ENCODE measurements around the gene EEF1G.

EEF1G gene

DNA sequence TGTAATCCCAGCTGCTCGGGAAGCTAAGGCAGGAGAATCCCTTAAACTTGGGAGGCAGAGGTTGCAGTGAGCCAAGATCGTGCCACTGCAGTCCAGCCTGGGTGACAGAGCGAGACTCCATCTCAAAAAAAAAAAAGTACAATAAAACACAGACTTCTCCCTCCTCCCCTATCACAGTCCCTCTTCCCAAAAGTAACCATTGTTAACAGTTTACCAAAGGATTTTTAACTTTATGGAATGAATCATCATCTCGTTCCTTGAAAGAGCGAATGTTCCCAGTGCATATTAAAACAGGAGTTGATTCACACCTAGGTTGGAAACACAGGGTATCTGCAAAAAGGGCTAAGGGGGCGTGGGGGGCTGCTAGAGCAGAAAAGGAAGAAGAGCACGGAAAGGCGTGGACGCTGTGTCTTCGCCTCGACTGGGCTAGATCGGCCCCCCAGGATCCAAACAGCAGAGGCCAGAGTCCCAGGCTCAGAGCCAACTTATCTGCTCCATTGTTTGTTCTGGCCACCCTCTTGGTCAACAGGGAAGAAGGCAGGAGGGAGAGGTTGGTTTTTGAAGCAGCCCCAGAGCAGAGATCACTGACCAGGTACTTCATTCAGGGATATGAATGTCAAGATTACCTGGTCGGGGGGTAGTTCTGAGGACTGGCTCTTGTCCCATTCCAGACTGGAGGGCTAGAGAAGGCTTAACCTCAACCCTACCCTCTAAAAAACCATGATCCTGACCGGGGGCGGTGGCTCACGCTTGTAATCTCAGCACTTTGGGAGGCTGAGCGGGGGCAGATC is 25.0 kb downstream of the EEF1G start:
- Mint-ChIP-seq H3K4me1 (peaks cover 56% of the 10 kb centered on the region), H3K27me3 (no peaks in the 10 kb centered on the region), H3K27ac (peak overlapping the region; percentile 100), H3K4me3 (no peak overlapping the region), H3K36me3 (peaks cover 5% of the 10 kb centered on the region), H3K9me3 (no peaks in the 10 kb centered on the region)
- ATAC-seq (ENCODE audit: low read depth) (no peak), DNase-seq (ENCODE audit: low spot score in 2 of 2) (no peak)

DNA sequence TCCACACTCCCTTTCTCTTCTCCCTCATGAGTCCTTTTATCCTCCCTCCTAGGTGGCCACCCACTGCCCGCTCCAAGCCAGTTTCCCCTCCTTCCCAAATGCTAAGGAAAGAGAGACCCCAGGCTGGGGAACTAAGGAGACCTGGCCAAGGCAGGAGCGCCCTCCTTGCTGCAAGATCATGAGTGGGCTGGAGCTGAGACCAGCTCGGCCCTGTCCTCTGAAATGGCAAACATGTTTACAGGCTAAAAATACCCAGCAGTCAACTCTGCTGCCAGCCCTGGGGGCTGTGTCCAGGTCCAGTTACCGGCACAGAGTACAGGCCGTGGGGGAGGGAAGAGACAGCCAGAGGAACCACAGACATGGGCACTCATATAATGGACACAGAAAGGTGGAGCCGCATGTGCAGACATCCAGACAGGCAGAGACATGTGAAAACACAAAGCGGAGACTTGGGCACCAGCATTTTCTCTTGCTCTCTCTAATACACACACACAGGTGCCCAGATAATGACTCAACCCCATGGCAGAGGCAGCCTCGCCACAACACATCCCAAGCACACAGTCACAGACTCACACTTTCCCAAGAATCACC is 25.9 kb downstream of the EEF1G start:
- Mint-ChIP-seq H3K36me3 (peaks cover 5% of the 10 kb centered on the region), H3K27ac (peak overlapping the region; percentile 99), H3K9me3 (no peaks in the 10 kb centered on the region), H3K4me3 (peak overlapping the region; percentile 86), H3K4me1 (peaks cover 55% of the 10 kb centered on the region), H3K27me3 (no peaks in the 10 kb centered on the region)
- DNase-seq (ENCODE audit: low spot score in 2 of 2) = no peak
- ATAC-seq (ENCODE audit: low read depth) = no peak

DNA sequence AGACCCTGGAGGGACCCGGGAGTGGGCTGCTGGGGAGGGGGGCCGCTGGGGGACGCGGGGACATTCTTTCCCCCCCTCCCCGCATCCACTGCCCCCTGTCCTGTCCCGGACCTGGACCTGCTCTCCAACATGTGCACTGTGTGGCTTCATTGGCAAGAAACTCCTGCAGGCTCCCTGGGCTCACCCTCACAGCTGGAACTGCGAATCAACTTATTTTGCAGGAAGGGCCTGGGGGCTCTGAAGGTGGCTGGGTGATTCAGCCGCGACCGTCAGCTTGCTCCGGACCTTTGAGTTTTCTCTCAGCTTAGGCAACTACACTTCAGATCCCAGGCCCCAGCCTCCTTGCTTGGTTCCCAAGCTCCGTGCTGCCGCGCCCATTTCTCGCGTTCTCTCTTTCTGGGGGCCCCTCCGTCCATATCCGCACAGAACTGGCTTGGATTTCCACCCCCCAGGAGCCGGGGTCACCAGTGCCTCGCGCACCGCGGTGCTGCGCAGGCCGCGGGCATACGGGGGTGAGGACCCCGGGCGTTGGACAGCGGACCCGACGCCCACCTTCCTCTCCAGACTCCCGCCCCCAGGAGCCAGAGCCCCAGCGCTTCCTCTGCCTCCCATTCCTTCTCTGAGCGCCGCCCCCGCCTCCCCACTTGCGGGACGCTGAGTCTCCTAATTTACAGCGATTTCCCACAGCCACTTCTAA is 26.6 kb downstream of the EEF1G start:
- peaks cover 56% of the 10 kb centered on the region for H3K4me1 Mint-ChIP-seq

DNA sequence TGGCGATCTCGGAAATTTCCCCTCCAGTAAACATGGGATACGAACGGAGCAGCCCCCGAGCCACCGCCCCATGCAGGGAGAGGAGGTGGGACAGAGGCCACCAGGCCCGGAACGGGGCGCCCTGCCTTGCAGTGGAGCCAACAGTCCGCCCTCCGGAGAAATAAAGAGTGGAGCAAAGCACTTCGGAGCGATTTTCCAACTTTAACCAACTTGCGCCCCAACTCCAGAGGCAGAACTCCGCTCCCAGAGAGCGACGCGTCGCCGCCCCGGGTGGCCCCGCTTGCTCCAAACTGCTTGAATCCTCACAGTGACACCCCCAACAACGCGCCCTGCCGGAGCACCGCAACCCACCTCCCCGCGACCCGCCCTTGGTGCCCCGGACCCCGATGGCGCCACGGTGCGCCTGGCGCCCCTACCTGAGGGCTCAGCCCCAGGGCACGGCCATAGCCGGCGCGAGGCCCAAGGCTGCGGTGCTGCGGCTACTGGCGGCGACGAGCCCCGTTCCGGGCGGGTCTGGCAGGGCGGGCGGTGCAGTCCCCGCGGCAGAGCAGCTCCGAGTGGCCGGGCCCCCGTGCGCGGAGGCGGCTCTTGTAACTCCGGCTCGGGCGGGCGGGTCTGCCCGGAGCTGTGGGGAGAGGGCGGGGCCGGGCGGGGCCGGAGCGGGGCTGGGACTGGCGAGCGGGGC is 27.3 kb downstream of the EEF1G start, which contains the start of gene AHNAK:
TSS of gene AHNAK (minus strand) at position 563 of the 685 bp plus-strand sequence. CDS start 10,708 bp downstream, outside the sequence.
- ATAC-seq (ENCODE audit: low read depth) = peak; percentile 49
- no peaks in the 10 kb centered on the region for H3K27me3 Mint-ChIP-seq
- H3K27ac Mint-ChIP-seq = peak within 1 kb of the TSS; percentile 99
- peak; percentile 89 to 92 for DNase-seq (ENCODE audit: low spot score in 2 of 2)
- H3K4me3 Mint-ChIP-seq = peak within 1 kb of the TSS; percentile 98
- H3K36me3 Mint-ChIP-seq = peaks cover 5% of the 10 kb centered on the region
- no peaks in the 10 kb centered on the region for H3K9me3 Mint-ChIP-seq
- H3K4me1 Mint-ChIP-seq = peaks cover 57% of the 10 kb centered on the region

More for the DNA sequence above, 26.6 kb downstream of the EEF1G start:
- H3K9me3 Mint-ChIP-seq = no peaks in the 10 kb centered on the region
- H3K4me3 Mint-ChIP-seq = peak overlapping the region; percentile 86
- peak overlapping the region; percentile 99 for H3K27ac Mint-ChIP-seq
- no peaks in the 10 kb centered on the region for H3K27me3 Mint-ChIP-seq
- DNase-seq (ENCODE audit: low spot score in 2 of 2) (peak in 1 of 2 donors; percentile 50), ATAC-seq (ENCODE audit: low read depth) (no peak)
- H3K36me3 Mint-ChIP-seq = peaks cover 5% of the 10 kb centered on the region

DNA sequence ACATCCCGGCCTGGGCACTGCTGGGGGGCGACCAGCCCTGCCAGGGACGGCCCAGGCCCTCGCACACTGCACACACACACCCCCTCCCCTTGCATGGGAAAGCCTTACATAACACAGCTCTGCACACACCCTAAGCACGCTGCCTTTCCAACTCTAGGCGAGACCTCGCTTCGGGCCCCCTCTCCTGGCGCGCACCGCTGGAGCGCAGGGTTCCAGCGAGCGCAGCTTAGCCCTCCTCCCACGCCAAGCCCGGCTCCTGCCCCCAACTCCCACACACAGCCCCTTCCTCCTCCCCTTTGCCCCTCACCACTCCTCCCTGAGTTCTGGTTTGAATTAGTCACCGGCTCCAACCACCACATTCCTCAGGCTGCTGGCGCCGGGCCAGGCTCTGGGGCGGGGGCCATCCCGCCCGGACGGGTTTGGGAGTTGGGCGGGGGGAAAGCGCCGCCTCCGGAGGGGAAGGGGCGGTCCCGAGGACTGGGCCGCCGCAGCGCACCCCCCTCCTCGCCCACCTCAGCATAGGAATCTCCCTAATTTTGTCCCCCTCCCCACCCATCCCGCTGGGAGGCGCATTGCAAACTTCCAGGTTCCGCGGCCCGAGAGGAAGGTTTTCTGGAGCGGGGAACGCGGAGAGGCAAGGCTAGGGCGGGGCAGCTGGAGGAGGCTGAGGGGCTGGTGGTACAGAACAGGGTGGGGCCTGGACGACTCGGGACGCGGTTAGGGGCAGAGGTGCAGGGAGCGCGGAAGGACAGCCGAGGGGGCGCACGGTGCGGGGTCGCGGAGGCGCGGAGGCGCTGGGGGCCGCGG is 28.1 kb downstream of the EEF1G start:
- no peaks in the 10 kb centered on the region for H3K27me3 Mint-ChIP-seq
- peaks cover 5% of the 10 kb centered on the region for H3K36me3 Mint-ChIP-seq
- H3K9me3 Mint-ChIP-seq = no peaks in the 10 kb centered on the region
- peaks cover 58% of the 10 kb centered on the region for H3K4me1 Mint-ChIP-seq
- H3K4me3 Mint-ChIP-seq = peak overlapping the region; percentile 98
- H3K27ac Mint-ChIP-seq = peak overlapping the region; percentile 99
- ATAC-seq (ENCODE audit: low read depth) (peak; percentile 10), DNase-seq (ENCODE audit: low spot score in 2 of 2) (peak in 1 of 2 donors; percentile 50)

DNA sequence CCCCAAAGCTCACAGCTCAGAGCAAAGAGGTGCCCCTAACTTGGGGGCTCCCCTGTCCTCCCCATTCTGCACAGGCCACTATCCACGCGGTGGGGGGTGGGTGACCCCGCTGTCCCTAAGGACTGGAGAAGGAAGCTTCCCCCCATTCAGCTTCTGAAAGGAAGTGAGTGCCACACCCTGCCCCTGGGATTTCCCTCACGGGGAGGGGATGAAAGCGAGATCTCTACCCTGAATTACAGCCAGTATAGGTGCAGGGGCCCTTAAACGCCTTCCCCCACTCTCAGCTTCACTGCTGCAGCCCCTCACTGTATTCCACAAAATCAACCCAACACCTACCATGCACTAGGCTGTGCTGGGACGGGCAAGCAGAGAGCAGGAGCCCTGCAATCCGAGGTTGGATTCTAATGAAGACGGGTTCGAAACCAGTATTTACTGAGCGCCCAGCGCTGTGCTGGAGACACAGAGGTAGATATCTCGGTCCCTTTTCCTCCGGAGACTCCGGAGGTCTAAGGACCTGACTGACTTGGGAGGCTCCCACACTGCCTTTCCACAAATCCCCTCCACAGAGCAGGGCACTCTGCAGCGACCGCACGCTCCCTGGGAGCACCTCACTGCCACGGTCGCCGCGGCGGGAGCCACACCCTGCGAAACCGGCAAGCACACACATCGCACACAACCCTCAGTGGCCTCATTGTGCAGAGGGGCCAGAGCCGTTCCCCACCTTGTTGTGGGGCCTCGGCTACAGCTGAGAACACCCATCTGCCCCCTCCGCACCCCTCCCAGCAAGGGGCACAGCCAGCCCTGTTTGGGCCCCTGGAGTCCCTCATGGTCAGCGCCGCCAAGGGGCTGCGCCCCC is 28.9 kb downstream of the EEF1G start:
- Mint-ChIP-seq H3K27ac (peak overlapping the region; percentile 99), H3K4me1 (peaks cover 55% of the 10 kb centered on the region), H3K36me3 (peaks cover 5% of the 10 kb centered on the region), H3K4me3 (peak overlapping the region; percentile 98), H3K9me3 (no peaks in the 10 kb centered on the region), H3K27me3 (no peaks in the 10 kb centered on the region)
- DNase-seq (ENCODE audit: low spot score in 2 of 2) (no peak), ATAC-seq (ENCODE audit: low read depth) (peak; percentile 3)

DNA sequence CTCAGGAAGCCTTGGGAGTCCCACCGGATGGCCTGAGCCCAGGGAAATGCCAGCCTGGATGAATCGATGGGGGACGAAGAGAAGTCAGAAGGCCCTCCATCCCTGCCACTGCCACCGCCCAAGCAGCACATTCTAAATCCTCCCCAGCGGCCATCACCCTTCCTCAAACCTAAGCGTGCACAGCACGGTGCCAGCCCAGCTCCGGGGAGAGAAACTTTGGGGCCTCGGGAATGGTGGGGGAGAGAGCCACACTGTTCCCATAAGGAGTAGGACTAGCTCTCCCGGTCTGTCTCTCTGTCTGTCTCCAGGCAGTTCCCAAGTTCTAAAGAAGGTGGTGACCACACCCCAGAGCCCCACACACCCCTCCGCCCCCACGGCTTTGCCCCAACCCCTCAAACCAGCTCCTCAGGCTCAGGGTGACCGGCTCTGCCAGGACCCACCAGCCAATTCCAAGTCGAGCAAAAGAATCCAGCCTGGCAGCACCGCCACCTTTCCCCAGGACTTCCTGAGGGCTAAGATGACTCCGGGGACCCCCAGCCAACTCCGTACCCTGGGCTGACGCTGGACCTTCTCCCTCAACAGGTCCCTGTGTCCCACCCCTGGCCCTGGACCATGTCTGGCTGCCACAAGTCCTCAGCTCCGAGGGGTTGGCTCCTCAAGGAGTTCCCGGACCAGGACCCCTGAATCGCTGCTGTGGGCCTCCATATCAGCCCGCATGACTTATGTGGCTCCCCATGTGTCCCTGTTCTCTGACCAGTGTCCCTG is 29.8 kb downstream of the EEF1G start:
- no peaks in the 10 kb centered on the region for H3K9me3 Mint-ChIP-seq
- DNase-seq (ENCODE audit: low spot score in 2 of 2) = no peak

DNA sequence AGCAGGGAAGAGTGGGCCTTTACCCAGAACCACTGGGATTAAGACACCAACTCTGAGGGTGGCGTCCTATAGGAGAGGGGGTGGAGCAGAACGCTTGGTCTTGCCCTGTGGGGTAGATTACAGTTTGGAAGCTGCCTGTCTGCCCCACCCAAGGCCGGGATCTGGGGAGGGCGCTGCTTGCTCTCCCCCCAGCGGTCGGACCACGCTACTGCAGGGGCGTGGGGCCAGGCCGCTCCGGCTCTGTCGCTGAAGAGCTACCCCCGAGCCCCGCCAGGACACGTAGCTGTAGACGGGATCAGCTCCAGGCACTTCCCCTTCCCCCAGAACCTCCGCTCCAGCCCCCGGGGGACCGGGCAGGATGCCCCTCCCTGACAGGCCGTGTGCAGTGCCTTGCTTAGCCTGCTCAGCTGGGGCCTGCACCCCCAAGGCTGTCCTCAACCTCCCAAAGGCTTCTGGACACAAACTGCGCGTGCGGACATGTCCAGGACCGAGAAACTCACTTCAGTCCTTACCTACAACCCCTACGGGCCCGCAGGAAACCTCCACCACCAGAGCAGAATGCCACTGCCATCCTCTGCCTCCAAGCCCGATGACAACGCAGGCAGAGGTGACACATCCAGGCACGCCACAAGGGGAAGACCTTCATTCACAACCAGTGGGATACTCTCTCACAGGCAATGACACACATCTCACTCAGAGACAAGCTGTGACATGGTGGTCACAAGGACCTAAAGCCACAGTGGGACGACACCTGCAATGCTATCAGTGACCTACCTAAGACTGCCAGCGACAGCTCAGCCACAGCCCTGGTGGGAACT is 30.7 kb downstream of the EEF1G start:
- no peaks in the 10 kb centered on the region for H3K27me3 Mint-ChIP-seq
- H3K4me1 Mint-ChIP-seq = peaks cover 64% of the 10 kb centered on the region
- peaks cover 5% of the 10 kb centered on the region for H3K36me3 Mint-ChIP-seq
- ATAC-seq (ENCODE audit: low read depth) (peak; percentile 22), DNase-seq (ENCODE audit: low spot score in 2 of 2) (peak; percentile 82 to 87)
- peak overlapping the region; percentile 98 for H3K4me3 Mint-ChIP-seq
- H3K27ac Mint-ChIP-seq = peak overlapping the region; percentile 99
- no peaks in the 10 kb centered on the region for H3K9me3 Mint-ChIP-seq

More for the DNA sequence above, 29.8 kb downstream of the EEF1G start:
- no peak for ATAC-seq (ENCODE audit: low read depth)
- Mint-ChIP-seq H3K4me1 (peaks cover 59% of the 10 kb centered on the region), H3K4me3 (peak overlapping the region; percentile 98), H3K27me3 (no peaks in the 10 kb centered on the region), H3K36me3 (peaks cover 5% of the 10 kb centered on the region), H3K27ac (peak overlapping the region; percentile 99)

DNA sequence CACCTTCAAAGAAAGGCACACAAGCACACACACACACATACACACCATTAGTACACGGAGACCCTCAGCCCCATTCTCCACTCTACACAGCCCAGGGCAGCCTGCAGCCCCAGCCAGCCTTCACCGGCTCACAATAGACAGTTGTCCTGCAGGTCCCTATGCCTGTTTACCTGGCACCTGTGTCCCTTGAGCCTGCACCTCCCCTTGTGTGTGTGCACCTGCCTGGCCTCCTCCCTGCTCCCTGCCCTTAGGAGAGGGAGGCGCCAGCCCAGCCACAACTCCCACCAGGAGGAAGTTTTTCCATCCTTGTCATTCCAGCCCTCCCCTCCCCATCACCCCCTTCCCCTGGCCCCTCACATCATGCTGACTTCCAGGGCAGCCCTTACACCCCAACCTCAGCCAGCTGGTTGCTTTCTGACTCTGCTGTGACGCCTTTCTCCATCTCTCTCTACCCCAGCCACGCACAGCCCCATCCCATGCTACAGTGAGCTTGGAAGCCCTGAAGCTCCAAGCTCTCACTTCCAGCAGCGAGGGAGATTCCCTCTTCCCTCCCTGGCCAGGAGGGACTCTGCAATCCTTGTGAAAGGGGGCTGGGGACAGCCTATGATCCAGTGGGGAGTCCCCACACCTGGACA is 31.5 kb downstream of the EEF1G start:
- DNase-seq (ENCODE audit: low spot score in 2 of 2) (no peak), ATAC-seq (ENCODE audit: low read depth) (no peak)
- Mint-ChIP-seq H3K9me3 (no peaks in the 10 kb centered on the region), H3K4me3 (peak overlapping the region; percentile 98), H3K4me1 (peaks cover 57% of the 10 kb centered on the region), H3K27me3 (no peaks in the 10 kb centered on the region), H3K36me3 (peaks cover 5% of the 10 kb centered on the region), H3K27ac (peak overlapping the region; percentile 99)

DNA sequence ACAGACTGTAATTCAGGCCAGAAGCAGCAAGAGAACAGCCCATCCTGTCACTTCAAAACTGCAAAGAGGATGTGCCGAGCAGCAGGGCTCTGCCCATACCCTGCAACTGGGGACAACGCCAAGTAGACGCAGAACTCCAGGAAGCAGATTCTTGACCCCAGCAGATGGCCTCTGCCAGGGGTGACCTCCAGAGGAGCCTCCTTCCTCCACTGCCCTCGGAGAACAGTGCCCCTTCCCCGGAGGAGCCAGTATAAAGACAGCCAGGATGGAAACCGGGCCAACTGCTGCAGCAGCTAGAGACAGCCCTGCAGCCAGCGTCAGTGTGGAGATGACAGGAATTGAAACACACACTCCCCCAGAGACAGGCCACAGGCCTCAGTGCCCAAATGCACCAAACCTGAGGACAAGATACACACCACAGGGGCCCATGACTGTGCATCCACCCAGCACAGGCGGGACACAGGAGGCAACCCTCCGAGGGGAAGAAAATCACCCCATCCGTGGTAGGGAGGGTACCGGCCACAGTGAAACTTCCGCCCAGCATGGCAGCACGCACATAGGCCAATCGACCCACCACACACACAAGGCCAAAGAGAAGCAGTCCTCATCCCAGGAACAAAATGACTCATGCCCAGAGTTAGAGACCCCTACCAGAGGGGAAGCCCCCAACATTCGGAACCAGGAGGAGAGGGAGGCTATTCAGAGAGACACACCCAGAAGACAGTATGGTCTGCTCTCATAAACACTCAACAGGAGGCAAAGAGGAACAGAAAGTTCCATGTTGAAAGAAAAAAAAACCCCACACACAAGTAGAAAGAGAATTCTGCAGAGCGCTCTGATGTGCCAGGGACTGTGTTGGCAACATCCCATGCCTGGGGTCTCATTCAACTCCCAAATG is 32.6 kb downstream of the EEF1G start:
- no peaks in the 10 kb centered on the region for H3K27me3 Mint-ChIP-seq
- H3K9me3 Mint-ChIP-seq = no peaks in the 10 kb centered on the region
- ATAC-seq (ENCODE audit: low read depth) (peak; percentile 34), DNase-seq (ENCODE audit: low spot score in 2 of 2) (no peak)
- peaks cover 63% of the 10 kb centered on the region for H3K4me1 Mint-ChIP-seq
- H3K36me3 Mint-ChIP-seq = peaks cover 10% of the 10 kb centered on the region
- peak overlapping the region; percentile 98 for H3K4me3 Mint-ChIP-seq
- H3K27ac Mint-ChIP-seq = peak overlapping the region; percentile 99
